T-helper 1 cell treated with Interleukin-12 subunit alpha and Interleukin-12 subunit beta and Interleukin-4 antibody, amounts not matched to agents 30 μg/mL and 1 μg/mL, for 36 hours (primary cell): ENCODE results near the gene IL21R.

Source experiments
- H3K27ac Mint-ChIP-seq: one replicate; pipeline ENCODE4 v1.8.0; 2021; ENCODE audit warnings: mild to moderate bottlenecking, mixed read lengths
- H3K27me3 Mint-ChIP-seq: one replicate; pipeline ENCODE4 v1.8.0; 2021; ENCODE audit warnings: low read depth, mixed read lengths
- H3K36me3 Mint-ChIP-seq: one replicate; pipeline ENCODE4 v1.8.0; 2021; ENCODE audit warnings: low read depth, mixed read lengths
- H3K4me1 Mint-ChIP-seq: one replicate; pipeline ENCODE4 v1.8.0; 2021; ENCODE audit warnings: low read depth, mixed read lengths
- H3K4me3 Mint-ChIP-seq: one replicate; pipeline ENCODE4 v1.8.0; 2021; ENCODE audit warnings: mild to moderate bottlenecking, moderate library complexity, mixed read lengths
- H3K9me3 Mint-ChIP-seq: one replicate; pipeline ENCODE4 v1.8.0; 2021; ENCODE audit warnings: mixed read lengths

Gene IL21R

DNA sequence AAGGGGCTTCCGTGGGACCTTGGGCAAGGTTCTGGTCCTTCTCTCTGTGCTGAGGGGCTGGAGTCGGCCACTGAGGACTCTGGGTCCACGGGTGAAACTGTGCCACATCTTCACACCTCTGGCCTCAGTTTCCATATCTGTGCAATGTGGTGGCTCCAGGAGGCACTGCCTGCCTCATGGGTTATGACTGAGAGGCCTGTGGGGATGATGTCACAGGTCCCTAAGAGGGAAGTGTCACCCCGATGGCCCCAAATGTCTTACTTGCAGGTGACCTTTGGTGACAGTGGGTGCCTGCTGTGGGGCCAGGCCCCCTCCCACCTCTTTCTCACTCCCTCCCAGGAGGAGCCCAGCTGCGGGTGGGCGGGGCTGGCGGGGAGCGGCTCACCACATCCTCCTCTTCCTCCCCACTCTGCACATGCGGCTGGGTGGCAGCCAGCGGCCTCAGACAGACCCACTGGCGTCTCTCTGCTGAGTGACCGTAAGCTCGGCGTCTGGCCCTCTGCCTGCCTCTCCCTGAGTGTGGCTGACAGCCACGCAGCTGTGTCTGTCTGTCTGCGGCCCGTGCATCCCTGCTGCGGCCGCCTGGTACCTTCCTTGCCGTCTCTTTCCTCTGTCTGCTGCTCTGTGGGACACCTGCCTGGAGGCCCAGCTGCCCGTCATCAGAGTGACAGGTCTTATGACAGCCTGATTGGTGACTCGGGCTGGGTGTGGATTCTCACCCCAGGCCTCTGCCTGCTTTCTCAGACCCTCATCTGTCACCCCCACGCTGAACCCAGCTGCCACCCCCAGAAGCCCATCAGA lies at the start of gene IL21R:
Gene IL21R, plus strand, starts transcription at position 407 of the 801 bp plus-strand sequence. CDS start 27,898 bp downstream, outside the sequence.
- Mint-ChIP-seq H3K4me1 (peaks cover 47% of the 10 kb centered on the region), H3K36me3 (peaks cover 31% of the 10 kb centered on the region)

DNA sequence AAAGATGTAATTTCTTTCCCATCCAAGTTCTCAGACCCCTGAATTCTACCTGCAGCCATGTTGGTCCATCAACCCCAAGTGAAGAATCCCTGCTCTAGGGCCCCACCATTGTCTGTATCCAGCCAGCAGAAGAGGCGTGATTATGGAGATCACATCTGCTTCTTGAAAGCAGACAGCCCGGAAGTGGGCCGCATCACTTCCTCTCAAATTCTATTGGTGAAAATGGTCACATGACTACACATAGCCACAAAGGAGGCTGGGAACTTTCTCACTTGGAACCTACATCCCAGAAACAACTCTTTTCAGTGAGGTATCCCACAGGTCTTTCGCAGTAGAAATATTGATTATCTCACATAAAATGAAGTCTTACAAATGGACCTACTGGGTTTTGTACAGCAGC lies 48.1 kb upstream of the IL21R start:
- peak overlapping the region; percentile 45 for H3K27ac Mint-ChIP-seq
- no peaks in the 10 kb centered on the region for H3K9me3 Mint-ChIP-seq
- peaks cover 27% of the 10 kb centered on the region for H3K4me1 Mint-ChIP-seq
- H3K36me3 Mint-ChIP-seq: peaks cover 84% of the 10 kb centered on the region
- H3K27me3 Mint-ChIP-seq: no peaks in the 10 kb centered on the region
- no peak overlapping the region for H3K4me3 Mint-ChIP-seq

More for the DNA sequence above, at the start of gene IL21R:
- Mint-ChIP-seq H3K27me3 (no peaks in the 10 kb centered on the region), H3K4me3 (peak within 1 kb of the TSS; percentile 98), H3K9me3 (no peaks in the 10 kb centered on the region), H3K27ac (peak within 1 kb of the TSS; percentile 97)

DNA sequence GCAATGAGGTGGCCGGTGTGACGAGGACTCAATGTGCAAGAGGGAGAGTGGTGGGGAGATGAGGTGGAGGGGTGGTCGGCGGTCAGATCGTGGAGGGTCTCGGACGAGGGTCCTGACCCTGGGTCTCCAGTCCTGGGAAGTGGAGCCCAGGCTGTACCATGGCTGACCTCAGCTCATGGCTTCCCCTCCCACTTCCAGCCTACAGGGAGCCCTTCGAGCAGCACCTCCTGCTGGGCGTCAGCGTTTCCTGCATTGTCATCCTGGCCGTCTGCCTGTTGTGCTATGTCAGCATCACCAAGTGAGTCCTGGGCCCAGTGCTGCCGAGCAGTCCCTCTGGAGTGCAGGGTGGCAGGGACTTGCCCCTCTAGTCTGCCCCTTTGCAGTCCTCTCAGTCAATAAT lies 46.4 kb upstream of the IL21R start:
- Mint-ChIP-seq H3K4me1 (peaks cover 25% of the 10 kb centered on the region), H3K4me3 (no peak overlapping the region), H3K27me3 (no peaks in the 10 kb centered on the region), H3K27ac (peak overlapping the region; percentile 72), H3K36me3 (peaks cover 79% of the 10 kb centered on the region), H3K9me3 (peaks cover 5% of the 10 kb centered on the region)

DNA sequence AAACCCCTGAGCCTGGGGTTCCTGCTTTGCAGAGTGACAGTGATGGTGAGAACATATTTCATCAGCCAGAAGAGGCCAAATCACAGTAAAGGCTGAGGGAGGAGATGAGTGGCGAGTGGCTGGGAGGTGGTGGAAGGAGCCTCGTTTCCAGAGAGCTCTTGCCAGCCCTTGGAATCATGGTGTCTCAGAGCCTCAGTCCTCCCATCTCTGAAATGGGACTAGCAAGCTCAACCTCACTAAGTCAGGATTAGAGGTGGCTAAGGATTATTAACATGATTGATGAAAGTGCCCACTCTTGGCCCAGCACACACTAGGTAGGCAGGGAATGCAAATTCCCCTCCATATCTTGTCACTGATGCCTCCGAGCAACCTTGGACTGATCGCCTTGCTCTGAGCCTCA lies 45.2 kb upstream of the IL21R start:
- Mint-ChIP-seq H3K36me3 (peaks cover 78% of the 10 kb centered on the region), H3K27me3 (no peaks in the 10 kb centered on the region), H3K27ac (peak overlapping the region; percentile 11), H3K4me1 (peaks cover 27% of the 10 kb centered on the region), H3K9me3 (peaks cover 5% of the 10 kb centered on the region), H3K4me3 (no peak overlapping the region)

DNA sequence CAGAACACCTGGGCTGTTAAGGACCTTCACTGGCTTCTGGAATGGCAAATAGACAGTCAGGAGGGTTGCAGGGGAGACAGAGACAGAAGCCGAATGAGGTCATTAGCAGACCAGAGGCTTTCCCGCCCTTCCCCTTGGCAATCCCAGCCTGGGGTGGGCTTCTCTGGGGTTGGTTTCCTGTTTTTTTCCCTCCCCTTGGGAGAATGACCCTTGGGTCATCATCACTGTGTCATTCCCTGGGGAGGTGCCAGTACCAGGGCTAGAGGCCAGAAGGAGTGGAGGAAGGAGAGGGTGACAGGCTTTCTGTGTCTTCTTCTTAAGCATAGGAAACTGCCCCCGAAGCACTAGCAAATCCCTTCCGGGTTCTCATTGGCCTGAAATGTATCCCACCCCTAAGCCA lies 42.9 kb upstream of the IL21R start:
- no peaks in the 10 kb centered on the region for H3K27me3 Mint-ChIP-seq
- peaks cover 5% of the 10 kb centered on the region for H3K9me3 Mint-ChIP-seq
- no peak overlapping the region for H3K4me3 Mint-ChIP-seq
- peaks cover 23% of the 10 kb centered on the region for H3K4me1 Mint-ChIP-seq
- peaks cover 77% of the 10 kb centered on the region for H3K36me3 Mint-ChIP-seq
- peak overlapping the region; percentile 36 for H3K27ac Mint-ChIP-seq

DNA sequence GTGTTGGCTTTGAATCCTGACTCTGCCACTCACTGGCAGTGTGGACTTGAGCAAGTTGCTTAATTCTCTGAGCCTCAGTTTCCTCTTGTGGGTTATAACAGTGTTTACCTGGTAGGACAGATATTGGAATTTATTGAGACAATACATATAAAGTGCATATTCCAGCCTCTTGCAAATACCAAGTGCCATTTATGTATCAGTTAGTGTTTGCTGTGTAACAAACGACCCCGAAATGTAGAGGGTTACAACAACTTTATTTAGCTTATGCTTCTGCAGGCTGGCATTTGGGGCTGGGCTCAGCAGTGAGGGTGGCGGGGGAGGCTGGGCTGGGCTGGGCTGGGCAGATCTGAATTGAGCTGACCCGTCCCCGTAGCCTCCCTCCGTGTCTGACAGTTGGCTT lies 42.4 kb upstream of the IL21R start:
- Mint-ChIP-seq H3K4me1 (peaks cover 23% of the 10 kb centered on the region), H3K4me3 (no peak overlapping the region), H3K9me3 (peaks cover 5% of the 10 kb centered on the region), H3K27ac (peak overlapping the region; percentile 36), H3K36me3 (peaks cover 77% of the 10 kb centered on the region), H3K27me3 (no peaks in the 10 kb centered on the region)

DNA sequence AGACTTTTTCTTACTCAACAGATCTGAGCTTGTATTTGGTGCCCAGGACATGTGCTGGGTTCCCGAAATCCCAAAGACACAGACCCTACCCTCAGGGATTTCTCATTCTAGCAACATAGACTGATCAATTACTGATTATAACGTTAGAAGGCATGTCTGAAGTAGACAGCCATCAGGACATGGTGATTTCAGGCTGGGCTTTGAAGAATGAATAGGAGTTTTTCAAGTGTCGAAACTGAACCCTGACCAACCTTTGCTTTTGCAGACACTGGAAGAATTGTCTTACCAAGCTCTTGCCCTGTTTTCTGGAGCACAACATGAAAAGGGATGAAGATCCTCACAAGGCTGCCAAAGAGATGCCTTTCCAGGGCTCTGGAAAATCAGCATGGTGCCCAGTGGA lies 40.0 kb upstream of the IL21R start:
- Mint-ChIP-seq H3K9me3 (peaks cover 5% of the 10 kb centered on the region), H3K4me1 (peaks cover 27% of the 10 kb centered on the region), H3K36me3 (peaks cover 69% of the 10 kb centered on the region), H3K27me3 (no peaks in the 10 kb centered on the region), H3K27ac (peak overlapping the region; percentile 9), H3K4me3 (no peak overlapping the region)

DNA sequence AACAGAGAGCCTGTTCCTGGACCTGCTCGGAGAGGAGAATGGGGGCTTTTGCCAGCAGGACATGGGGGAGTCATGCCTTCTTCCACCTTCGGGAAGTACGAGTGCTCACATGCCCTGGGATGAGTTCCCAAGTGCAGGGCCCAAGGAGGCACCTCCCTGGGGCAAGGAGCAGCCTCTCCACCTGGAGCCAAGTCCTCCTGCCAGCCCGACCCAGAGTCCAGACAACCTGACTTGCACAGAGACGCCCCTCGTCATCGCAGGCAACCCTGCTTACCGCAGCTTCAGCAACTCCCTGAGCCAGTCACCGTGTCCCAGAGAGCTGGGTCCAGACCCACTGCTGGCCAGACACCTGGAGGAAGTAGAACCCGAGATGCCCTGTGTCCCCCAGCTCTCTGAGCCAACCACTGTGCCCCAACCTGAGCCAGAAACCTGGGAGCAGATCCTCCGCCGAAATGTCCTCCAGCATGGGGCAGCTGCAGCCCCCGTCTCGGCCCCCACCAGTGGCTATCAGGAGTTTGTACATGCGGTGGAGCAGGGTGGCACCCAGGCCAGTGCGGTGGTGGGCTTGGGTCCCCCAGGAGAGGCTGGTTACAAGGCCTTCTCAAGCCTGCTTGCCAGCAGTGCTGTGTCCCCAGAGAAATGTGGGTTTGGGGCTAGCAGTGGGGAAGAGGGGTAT lies 39.3 kb upstream of the IL21R start:
- H3K36me3 Mint-ChIP-seq: peaks cover 63% of the 10 kb centered on the region

DNA sequence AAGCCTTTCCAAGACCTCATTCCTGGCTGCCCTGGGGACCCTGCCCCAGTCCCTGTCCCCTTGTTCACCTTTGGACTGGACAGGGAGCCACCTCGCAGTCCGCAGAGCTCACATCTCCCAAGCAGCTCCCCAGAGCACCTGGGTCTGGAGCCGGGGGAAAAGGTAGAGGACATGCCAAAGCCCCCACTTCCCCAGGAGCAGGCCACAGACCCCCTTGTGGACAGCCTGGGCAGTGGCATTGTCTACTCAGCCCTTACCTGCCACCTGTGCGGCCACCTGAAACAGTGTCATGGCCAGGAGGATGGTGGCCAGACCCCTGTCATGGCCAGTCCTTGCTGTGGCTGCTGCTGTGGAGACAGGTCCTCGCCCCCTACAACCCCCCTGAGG lies 38.7 kb upstream of the IL21R start:
- Mint-ChIP-seq H3K4me1 (peaks cover 36% of the 10 kb centered on the region), H3K27me3 (no peaks in the 10 kb centered on the region), H3K9me3 (peaks cover 5% of the 10 kb centered on the region), H3K4me3 (no peak overlapping the region), H3K27ac (no peak overlapping the region), H3K36me3 (peaks cover 58% of the 10 kb centered on the region)

More for the DNA sequence above, 39.3 kb upstream of the IL21R start:
- H3K9me3 Mint-ChIP-seq: peaks cover 5% of the 10 kb centered on the region
- peaks cover 30% of the 10 kb centered on the region for H3K4me1 Mint-ChIP-seq
- H3K27ac Mint-ChIP-seq: no peak overlapping the region
- no peaks in the 10 kb centered on the region for H3K27me3 Mint-ChIP-seq
- H3K4me3 Mint-ChIP-seq: no peak overlapping the region

DNA sequence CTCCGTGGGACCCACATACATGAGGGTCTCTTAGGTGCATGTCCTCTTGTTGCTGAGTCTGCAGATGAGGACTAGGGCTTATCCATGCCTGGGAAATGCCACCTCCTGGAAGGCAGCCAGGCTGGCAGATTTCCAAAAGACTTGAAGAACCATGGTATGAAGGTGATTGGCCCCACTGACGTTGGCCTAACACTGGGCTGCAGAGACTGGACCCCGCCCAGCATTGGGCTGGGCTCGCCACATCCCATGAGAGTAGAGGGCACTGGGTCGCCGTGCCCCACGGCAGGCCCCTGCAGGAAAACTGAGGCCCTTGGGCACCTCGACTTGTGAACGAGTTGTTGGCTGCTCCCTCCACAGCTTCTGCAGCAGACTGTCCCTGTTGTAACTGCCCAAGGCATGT lies 38.2 kb upstream of the IL21R start:
- Mint-ChIP-seq H3K9me3 (peaks cover 5% of the 10 kb centered on the region), H3K36me3 (peaks cover 53% of the 10 kb centered on the region), H3K27me3 (no peaks in the 10 kb centered on the region), H3K27ac (no peak overlapping the region), H3K4me3 (no peak overlapping the region), H3K4me1 (peaks cover 38% of the 10 kb centered on the region)

DNA sequence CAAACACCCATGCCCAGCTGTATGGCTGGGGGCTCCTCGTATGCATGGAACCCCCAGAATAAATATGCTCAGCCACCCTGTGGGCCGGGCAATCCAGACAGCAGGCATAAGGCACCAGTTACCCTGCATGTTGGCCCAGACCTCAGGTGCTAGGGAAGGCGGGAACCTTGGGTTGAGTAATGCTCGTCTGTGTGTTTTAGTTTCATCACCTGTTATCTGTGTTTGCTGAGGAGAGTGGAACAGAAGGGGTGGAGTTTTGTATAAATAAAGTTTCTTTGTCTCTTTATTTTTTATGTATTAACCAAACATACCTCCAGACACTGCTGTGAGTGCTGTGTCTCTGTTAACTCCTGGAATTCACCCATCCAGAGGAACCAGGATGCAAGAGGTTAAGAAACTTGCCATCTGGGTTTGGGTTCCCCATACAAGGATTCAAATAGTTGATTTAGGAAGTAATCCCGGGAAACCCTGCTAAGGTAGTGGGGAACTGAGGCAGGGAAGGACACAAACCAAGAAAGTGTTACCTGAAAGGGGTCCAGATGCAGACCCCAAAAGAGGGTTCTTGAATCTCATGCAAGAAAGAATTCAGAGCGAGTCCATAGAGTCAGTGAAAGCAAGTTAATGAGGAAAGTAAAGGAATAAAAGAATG lies 37.4 kb upstream of the IL21R start:
- no peaks in the 10 kb centered on the region for H3K27me3 Mint-ChIP-seq
- no peak overlapping the region for H3K4me3 Mint-ChIP-seq
- peaks cover 35% of the 10 kb centered on the region for H3K4me1 Mint-ChIP-seq
- peaks cover 47% of the 10 kb centered on the region for H3K36me3 Mint-ChIP-seq
- peak overlapping the region; percentile 75 for H3K27ac Mint-ChIP-seq
- H3K9me3 Mint-ChIP-seq: peaks cover 3% of the 10 kb centered on the region

DNA sequence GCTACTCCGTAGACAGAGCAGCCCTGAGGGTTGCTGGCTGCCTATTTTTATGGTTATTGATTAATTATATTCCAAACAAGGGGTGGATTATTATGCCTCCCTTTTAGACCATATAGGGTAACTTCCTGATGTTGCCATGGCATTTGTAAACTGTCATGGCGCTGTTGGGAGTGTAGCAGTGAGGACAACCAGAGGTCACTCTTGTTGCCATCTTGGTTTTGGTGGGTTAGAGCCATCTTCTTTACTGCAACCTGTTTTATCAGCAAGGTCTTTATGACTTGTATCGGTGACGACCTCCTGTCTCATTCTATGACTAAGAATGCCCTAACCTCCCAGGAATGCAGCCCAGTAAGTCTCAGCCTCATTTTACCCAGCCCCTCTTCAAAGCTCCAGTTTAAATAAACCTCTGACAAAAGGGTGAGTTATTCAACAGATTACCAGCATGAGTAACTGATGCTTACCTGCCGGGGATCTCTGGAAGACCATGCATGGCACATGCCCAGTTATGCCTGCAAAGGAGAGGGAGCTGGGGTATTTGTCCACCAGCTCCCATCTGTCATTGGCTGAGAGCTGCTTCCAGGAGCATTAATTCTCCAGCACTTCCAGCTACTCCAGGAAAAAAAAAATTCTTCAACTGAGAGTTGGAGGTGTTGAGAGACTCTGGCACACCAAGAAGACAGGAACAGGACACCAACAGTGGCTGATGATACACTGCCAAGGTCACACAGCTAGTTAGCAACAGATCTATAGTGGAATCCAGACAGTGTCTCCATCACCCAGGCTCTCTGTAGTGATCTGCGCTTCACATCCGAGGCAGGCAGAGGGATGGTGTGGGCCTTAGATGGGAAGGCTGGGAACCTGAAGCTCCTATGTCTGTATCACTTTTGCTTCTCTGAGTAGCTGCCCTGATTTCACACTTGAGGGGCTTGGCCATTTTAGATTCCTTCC lies 36.6 kb upstream of the IL21R start:
- Mint-ChIP-seq H3K9me3 (peaks cover 11% of the 10 kb centered on the region), H3K4me3 (no peak overlapping the region), H3K36me3 (peaks cover 53% of the 10 kb centered on the region), H3K4me1 (peaks cover 39% of the 10 kb centered on the region), H3K27ac (peak overlapping the region; percentile 58), H3K27me3 (no peaks in the 10 kb centered on the region)

DNA sequence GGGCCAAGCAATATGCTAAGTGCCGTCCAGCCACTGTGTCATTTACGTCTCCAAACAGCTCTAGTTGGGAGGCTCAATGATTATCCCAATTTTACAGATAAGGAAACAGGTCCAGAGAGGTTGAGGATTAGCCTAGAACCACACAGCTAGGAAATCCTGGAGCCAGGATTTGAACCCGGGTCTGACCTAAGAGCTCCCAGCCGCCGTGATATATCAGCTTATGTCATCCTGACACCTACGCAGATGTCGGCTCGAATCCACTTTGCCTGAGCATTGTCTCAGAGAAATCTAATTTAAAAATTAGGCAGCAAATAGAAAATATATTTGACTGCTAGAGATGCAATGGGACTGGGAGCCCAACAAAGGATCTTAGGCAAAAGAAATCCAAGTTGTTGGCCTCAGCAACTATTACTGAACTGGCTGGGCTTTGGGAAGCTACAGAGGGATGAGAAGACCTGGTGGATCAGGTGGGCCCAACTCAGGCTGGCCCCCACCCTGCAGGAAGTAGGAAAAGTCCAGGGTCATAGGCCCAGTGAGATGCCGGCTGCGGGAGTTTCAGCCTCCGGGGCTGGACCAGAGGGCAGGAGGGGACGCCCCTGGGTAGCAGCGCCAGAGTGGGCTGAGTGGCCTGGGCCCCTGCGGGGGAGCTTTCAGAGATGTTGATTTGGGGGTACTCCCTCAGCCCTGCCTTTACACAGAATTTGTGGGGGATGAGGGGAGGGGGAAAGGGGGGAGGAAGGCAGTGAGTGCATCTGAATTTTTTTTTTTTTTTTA lies 35.1 kb upstream of the IL21R start:
- peaks cover 13% of the 10 kb centered on the region for H3K9me3 Mint-ChIP-seq
- no peaks in the 10 kb centered on the region for H3K27me3 Mint-ChIP-seq
- peak overlapping the region; percentile 68 for H3K4me3 Mint-ChIP-seq
- H3K27ac Mint-ChIP-seq: peak overlapping the region; percentile 93
- H3K4me1 Mint-ChIP-seq: peaks cover 39% of the 10 kb centered on the region
- H3K36me3 Mint-ChIP-seq: peaks cover 44% of the 10 kb centered on the region
